ENCODE results near the gene NDUFA1. TPM values are rescaled to one million over a fixed set of nuclear protein-coding genes. Genes with fewer than 3 reads are reported as not detected.

The NDUFA1 gene
- total RNA-seq, 1 experiment from 2014 or later: 181 TPM

DNA sequence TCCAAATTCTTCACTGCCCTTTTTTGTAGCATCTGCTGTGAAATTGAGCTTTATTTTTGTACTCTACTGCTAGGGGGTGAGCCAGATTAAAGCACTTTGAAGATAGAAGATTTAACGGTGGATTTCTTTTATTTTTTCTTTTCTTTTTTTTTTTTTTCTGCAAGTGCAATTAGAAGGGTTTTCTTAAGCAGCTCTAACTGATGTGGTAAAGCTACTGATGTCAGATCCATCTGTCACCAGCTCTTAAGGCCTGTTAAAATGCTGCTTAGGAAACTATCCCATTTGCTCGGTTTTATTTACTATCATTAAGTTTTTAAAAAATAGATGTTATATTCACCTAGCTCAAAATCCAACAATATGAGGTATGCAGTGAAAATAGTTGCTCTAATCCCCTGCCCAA, 7.1 kb downstream of the NDUFA1 start:
- ChIA-PET CTCF (no interaction called here), POLR2A (ENCODE audit: unreplicated experiment) (interaction anchor here (0.5 to 0.8 kb wide), 4 partner anchors 9 to 1577 kb away, joined by 3 to 8 read pairs (median 6); partner anchors contain the start of gene UPF3B)
- Histone ChIP-seq H4K20me1 (ENCODE audit: insufficient read depth) (0 out of 2 replicates have a peak, but pooled peaks cover 4% of the 10 kb centered on the region), H3K36me3 (ENCODE audit: low read depth) (peaks cover 18% of the 10 kb centered on the region), H3K4me1 (replicated peaks; ENCODE audit: insufficient read depth) (peaks cover under 1% of the 10 kb centered on the region; the same call in 1 of the 2 replicates), H3K27ac (no peak overlapping the region), H3K4me3 (no peak overlapping the region), H2AFZ (no peak overlapping the region), H3K79me2 (ENCODE audit: low read depth) (peaks cover 17% of the 10 kb centered on the region), H3F3A (ENCODE audit: insufficient read depth, low read depth) (peaks cover 46% of the 10 kb centered on the region), H3K4me2 (no peak overlapping the region), H3K9me3 (ENCODE audit: insufficient read depth, low read depth) (no peaks in the 10 kb centered on the region), H3K27me3 (ENCODE audit: insufficient read depth, low read depth) (no peaks in the 10 kb centered on the region), H3K9me2 (ENCODE audit: insufficient read depth) (no peaks in the 10 kb centered on the region)
- TF ChIP-seq EZH2 (IDR thresholded peaks at IDR 0.05; ENCODE audit: low read depth) (no peak), CTCF (conservative IDR thresholded peaks at IDR 0.05) (no peak)
- BruUV-seq (replicated peaks): no TSS peak
- no peak for DNase-seq
- intact Hi-C loops (cut with micrococcal nuclease; ENCODE audit: unreplicated experiment): no loop called here

GRCh38 chrX:119880076-119880475, 8.4 kb downstream of the NDUFA1 start:
- BruUV-seq (replicated peaks): no TSS peak
- H4K20me1 ChIP-seq (ENCODE audit: insufficient read depth): no peaks in the 10 kb centered on the region
- H3F3A ChIP-seq (ENCODE audit: insufficient read depth, low read depth): peaks cover 43% of the 10 kb centered on the region
- DNase-seq: no peak
- TF ChIP-seq EZH2 (IDR thresholded peaks at IDR 0.05; ENCODE audit: low read depth) (no peak), CTCF (conservative IDR thresholded peaks at IDR 0.05) (no peak)
- H3K4me3 ChIP-seq: no peak overlapping the region
- peaks cover 12% of the 10 kb centered on the region for H3K36me3 ChIP-seq (ENCODE audit: low read depth)
- no peaks in the 10 kb centered on the region for H3K4me1 ChIP-seq (replicated peaks; ENCODE audit: insufficient read depth)
- no peaks in the 10 kb centered on the region for H3K27me3 ChIP-seq (ENCODE audit: insufficient read depth, low read depth)
- H3K9me2 ChIP-seq (ENCODE audit: insufficient read depth): no peaks in the 10 kb centered on the region
- H3K79me2 ChIP-seq (ENCODE audit: low read depth): peaks cover 4% of the 10 kb centered on the region; the same call in 1 of the 2 replicates
- no peak overlapping the region for H3K4me2 ChIP-seq
- H3K9me3 ChIP-seq (ENCODE audit: insufficient read depth, low read depth): no peaks in the 10 kb centered on the region
- intact Hi-C loops (cut with micrococcal nuclease; ENCODE audit: unreplicated experiment): loop anchor here (10.0 kb wide), 1 partner anchor 185 kb away; the partner anchor contains the start of gene SEPTIN6
- H2AFZ ChIP-seq: no peak overlapping the region
- POLR2A ChIA-PET (ENCODE audit: unreplicated experiment): interaction anchor here (0.6 kb wide), 1 partner anchor 313 kb away, joined by 3 read pairs; no protein-coding TSS in a partner anchor
- H3K27ac ChIP-seq: no peak overlapping the region
- CTCF ChIA-PET: interaction anchor here (0.6 to 0.7 kb wide), 2 partner anchors 152 to 361 kb away, joined by 3 read pairs; no protein-coding TSS in a partner anchor

DNA sequence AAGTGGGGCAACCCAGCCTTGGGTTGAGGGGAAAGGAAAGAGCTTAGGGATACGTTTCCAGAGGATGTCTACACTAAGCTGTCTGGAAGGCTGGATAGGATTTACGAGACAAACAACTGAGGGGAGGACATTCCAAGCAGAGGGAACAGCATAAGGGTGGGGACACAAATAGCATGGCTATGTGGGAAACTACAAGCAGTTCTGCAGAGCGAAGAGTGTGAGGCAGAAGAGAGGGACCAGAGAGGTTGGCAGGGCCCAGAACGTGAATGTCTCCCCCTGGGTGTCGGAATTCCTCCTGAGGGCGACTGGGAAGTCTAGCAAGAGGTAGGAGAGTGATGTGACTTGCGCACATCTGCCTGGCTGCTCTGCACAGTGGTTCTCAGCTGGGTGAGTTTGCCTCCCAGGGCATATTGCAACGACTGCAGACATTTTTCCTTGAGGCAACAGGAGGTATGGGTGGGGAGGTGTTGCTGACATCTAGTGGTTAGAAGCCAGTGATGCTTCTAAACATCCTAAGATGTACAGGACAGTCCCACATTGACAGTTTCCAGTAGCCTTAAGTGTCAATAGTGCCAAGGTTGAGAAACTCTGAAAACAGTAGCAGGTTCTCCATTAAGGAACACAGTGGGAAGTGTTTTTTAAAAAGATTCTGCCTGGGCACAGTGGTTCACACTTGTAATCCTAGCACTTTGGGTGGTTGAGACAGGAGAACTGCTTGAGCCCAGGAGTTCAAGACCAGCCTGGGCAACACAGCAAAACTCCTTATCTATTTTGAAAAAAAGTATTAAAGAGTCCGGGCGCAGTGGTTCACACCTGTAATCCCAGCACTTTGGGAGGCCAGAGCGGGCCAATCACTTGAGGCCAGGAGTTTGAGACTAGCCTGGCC, 9.2 kb downstream of the NDUFA1 start:
- peaks cover 8% of the 10 kb centered on the region for H3K36me3 ChIP-seq (ENCODE audit: low read depth)
- H3F3A ChIP-seq (ENCODE audit: insufficient read depth, low read depth): peaks cover 42% of the 10 kb centered on the region
- H4K20me1 ChIP-seq (ENCODE audit: insufficient read depth): no peaks in the 10 kb centered on the region
- BruUV-seq (replicated peaks): no TSS peak
- no peak overlapping the region for H3K27ac ChIP-seq
- POLR2A ChIA-PET (ENCODE audit: unreplicated experiment): interaction anchor here (0.6 kb wide), 1 partner anchor 313 kb away, joined by 3 read pairs; no protein-coding TSS in a partner anchor
- DNase-seq: peak; percentile 37 to 67
- no peaks in the 10 kb centered on the region for H3K27me3 ChIP-seq (ENCODE audit: insufficient read depth, low read depth)
- intact Hi-C loops (cut with micrococcal nuclease; ENCODE audit: unreplicated experiment): loop anchor here (10.0 kb wide), 1 partner anchor 186 kb away; the partner anchor contains the start of gene SEPTIN6
- H3K4me2 ChIP-seq: no peak overlapping the region
- TF ChIP-seq EZH2 (IDR thresholded peaks at IDR 0.05; ENCODE audit: low read depth) (no peak), CTCF (conservative IDR thresholded peaks at IDR 0.05) (peak; percentile 67)
- no peaks in the 10 kb centered on the region for H3K9me3 ChIP-seq (ENCODE audit: insufficient read depth, low read depth)
- no peaks in the 10 kb centered on the region for H3K79me2 ChIP-seq (ENCODE audit: low read depth)
- no peak overlapping the region for H2AFZ ChIP-seq
- H3K4me3 ChIP-seq: no peak overlapping the region
- H3K4me1 ChIP-seq (replicated peaks; ENCODE audit: insufficient read depth): no peaks in the 10 kb centered on the region
- H3K9me2 ChIP-seq (ENCODE audit: insufficient read depth): no peaks in the 10 kb centered on the region
- CTCF ChIA-PET: interaction anchor here (0.6 to 0.7 kb wide), 2 partner anchors 153 to 361 kb away, joined by 3 read pairs; no protein-coding TSS in a partner anchor

All from PC-9 (cell line).